Epithelial cell of proximal tubule (primary cell): ENCODE data around the gene RASD2. TPM values are rescaled to one million over a fixed set of nuclear protein-coding genes. Genes with fewer than 3 reads are reported as not detected.
A peak's percentile ranks its signal among the peaks of the same experiment; 100 is the strongest.

Experiments
- DNase-seq: peaks from one replicate; pipeline ENCODE4 v3.0.0-alpha.2; 2011; ENCODE audit warnings: low read depth
- H3K4me3 ChIP-seq: 2 replicates; pipeline ENCODE4 v1.5.1; 2011; ENCODE audit warnings: low read depth, mild to moderate bottlenecking, low read length
- total RNA-seq: library from RNA; depleted of rRNA; stranded (reverse); fragments of >200 nt; gene quantifications from 2 replicates; pipeline ENCODE4 v1.2.3, GENCODE V29; 2015
- TF ChIP-seq, protein P1 (sequence below): conservative IDR thresholded peaks from 2 replicates; pipeline ENCODE4 v1.5.1; 2012; ENCODE audit warnings: low read depth, mild to moderate bottlenecking, low read length

Gene RASD2
- total RNA-seq, 1 donor from 2014 or later = 0.12 TPM

DNA sequence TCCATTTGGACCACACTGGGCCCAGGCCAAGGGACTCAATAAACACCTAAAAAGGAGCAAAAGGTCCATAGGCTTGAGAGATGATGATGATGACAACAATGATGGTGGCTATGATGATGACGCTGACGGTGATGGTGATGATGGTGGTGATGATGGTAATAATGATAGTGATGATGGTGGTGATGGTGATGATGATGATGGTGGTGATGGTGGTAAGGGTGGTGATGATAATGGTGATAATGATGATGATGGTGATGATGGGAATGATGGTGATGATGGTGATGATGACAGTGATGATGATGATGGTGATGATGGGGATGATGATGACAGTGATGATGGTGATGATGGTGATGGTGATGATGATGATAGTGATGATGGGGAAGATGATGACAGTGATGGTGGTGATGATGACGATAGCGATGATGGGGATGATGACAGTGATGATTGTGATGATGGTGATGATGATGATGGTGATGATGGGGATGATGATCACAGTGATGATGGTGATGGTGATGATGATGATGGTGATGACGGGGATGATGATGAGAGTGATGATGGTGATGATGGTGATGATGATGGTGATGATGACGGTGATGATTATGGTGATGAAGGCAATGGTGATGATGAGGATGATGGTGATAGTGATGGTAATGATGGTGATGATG lies 7.1 kb upstream of the RASD2 start:
- TF ChIP-seq, protein P1, sequence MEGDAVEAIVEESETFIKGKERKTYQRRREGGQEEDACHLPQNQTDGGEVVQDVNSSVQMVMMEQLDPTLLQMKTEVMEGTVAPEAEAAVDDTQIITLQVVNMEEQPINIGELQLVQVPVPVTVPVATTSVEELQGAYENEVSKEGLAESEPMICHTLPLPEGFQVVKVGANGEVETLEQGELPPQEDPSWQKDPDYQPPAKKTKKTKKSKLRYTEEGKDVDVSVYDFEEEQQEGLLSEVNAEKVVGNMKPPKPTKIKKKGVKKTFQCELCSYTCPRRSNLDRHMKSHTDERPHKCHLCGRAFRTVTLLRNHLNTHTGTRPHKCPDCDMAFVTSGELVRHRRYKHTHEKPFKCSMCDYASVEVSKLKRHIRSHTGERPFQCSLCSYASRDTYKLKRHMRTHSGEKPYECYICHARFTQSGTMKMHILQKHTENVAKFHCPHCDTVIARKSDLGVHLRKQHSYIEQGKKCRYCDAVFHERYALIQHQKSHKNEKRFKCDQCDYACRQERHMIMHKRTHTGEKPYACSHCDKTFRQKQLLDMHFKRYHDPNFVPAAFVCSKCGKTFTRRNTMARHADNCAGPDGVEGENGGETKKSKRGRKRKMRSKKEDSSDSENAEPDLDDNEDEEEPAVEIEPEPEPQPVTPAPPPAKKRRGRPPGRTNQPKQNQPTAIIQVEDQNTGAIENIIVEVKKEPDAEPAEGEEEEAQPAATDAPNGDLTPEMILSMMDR = no peak
- no peak for DNase-seq
- no peak overlapping the region for H3K4me3 ChIP-seq

DNA sequence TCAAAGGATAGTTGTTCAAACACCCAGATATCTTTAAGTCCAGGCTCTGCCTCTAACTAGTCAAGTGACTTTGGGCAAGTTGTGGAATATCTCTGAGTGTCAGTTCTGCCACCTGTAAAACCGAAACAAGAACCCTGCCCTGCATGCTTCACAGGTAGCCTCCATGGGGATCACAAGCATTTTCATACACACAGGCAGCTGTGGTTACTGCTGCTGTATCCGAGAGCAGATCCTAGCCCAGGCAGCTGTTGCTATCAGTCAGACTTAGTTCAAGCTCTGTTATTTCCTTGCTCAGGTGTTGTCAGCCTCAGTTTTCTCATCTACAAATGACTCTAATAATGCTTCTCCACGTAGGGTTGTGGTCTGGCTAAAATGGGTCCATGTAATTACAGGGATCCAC lies 6.5 kb upstream of the RASD2 start:
- DNase-seq = no peak
- TF ChIP-seq, protein P1 = no peak

DNA sequence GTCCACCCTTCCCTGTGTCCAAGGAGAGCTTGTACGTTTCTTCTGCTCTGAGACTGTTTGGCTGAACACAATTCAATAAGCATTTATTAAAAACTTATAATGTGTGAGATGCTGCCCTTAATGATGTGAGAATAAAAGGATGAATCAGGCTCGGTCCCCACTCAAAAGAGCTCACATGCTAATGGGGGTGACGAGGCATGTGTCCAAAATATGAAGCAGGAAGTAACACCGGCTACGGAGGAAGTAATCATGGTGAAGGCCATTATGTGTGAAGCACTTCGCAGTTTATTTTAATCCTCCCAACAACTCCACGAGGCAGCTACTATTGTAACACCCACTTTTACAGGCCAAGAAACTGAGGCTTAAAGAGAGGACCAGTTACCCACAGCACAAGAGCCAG lies 3.4 kb upstream of the RASD2 start:
- TF ChIP-seq, protein P1 = no peak
- no peak overlapping the region for H3K4me3 ChIP-seq
- DNase-seq = no peak

More for the DNA sequence above, 6.5 kb upstream of the RASD2 start:
- no peak overlapping the region for H3K4me3 ChIP-seq

DNA sequence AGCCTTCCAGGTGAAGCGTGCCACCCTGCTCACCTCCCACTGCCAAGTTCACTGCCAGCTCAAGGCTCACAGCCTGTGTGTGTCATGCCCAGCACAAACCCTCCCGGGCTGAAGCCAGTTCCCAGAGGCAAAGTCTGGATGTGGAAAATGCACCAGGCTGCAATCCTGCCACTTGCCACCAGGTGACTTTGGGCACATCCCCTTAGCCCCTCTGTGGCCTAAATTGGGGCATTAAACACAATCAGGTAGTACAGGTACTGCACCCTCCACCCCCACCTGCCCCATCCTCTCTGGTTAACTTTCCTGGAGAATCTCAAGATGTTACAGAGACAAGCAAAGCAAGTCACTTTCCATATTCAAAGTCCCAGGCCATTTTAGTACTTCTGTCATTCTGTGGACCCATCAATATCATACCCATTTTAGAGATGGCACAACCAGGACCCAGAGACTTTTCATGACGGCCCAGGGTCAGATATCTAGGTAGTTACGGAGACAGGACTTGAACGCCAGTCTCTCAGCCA lies 1.8 kb upstream of the RASD2 start:
- DNase-seq = no peak

DNA sequence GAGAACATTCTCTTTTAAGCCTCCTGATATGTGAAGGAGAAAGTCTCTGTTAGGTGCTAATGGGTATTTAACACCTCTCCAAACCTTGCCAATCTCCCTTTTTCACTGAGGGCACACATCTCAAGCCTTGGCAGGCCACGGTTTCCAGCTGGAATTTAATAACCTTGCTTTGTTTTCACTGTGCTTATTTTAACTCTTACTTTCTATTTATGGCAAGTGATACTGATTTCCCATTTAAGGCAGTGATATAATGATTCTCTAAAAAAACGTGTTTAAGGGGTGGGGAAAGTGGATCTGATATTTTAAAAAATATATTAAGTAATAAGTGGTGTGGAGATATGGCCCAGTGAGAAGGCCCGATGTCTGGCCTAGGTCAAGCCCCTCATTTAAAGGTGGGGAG lies 1.1 kb upstream of the RASD2 start:
- DNase-seq = no peak
- TF ChIP-seq, protein P1 = no peak
- no peak overlapping the region for H3K4me3 ChIP-seq

More for the DNA sequence above, 1.8 kb upstream of the RASD2 start:
- TF ChIP-seq, protein P1 = peak; percentile 70
- no peak overlapping the region for H3K4me3 ChIP-seq

DNA sequence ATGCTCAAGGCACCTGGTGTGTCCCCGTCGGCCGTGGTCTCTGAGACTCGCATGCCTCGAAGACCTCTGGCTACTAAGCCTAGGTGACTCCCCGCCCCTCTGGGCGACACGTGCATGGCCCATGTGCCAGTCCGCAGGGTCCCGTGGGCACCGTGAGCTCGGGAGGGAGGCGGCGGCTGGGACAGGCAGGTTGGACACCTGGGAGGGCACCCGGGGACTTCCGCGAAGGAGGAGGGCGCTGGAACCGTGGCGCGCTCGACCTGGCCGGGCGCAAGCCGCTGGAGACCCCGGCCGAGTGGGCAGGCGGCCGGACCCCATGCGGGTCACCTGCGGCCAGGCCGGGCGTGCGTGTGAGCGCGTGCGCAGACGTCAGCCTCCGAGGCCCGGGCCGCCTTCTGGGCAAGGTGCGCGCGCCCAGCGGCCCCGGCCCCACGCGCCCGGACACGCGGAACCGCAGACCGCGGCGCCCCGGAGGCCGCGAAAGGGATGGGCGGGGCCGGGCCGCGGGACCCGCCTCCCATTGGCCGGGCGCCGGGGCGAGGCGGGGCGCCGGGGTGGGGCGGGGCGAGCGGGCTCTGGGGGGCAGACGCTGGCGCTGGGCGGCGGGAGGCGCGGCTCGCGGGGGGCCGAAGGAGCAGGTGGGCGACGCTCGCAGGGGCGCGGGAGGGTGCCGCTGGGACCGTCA lies 579 bp upstream of the RASD2 start:
- DNase-seq = no peak
- peak overlapping the region; percentile 54 for H3K4me3 ChIP-seq
- TF ChIP-seq, protein P1 = no peak
